Measurements from ENCODE around the gene HOXC10. TPM values are rescaled to one million over a fixed set of nuclear protein-coding genes. Genes with fewer than 3 reads are reported as not detected.

HOXC10 gene
- total RNA-seq, 4 donors from 2014 or later, result 1.3 to 12.4 (median 3.2) TPM; not detected in 1

DNA sequence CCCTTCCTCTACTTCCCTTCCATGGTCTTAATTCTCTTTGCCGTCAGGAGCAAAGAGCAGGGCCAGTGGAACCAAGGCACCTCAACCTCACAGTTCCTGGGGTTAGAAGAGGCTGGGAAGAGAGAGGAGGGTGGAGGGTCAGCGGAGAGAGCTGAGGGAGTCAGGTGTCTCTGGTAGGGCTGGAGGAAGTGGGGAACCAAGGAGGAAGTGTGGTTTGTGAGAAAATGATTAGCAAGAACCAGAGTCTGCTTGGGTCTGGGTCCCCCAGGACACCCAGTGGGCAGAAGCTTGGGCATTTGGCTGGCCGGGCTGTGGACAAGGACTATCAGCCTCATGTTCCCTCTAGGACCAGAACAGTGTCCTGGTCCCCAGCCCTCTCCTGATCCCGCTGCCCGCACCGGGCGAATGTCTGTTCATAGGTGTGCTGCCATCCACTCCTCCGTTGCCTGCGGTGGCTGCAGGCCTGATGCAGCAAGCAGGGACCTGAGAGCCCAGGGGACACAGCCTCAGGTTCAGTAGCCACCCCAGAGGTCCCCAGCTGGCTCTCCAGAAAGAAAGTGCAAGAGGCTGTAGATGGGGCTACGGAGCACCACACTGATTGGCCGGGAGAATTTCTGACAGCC, 27.9 kb upstream of the HOXC10 start:
- no peaks in the 10 kb centered on the region for H3K9me3 ChIP-seq
- H3K4me1 ChIP-seq, result no peaks in the 10 kb centered on the region
- TF ChIP-seq, protein P1, sequence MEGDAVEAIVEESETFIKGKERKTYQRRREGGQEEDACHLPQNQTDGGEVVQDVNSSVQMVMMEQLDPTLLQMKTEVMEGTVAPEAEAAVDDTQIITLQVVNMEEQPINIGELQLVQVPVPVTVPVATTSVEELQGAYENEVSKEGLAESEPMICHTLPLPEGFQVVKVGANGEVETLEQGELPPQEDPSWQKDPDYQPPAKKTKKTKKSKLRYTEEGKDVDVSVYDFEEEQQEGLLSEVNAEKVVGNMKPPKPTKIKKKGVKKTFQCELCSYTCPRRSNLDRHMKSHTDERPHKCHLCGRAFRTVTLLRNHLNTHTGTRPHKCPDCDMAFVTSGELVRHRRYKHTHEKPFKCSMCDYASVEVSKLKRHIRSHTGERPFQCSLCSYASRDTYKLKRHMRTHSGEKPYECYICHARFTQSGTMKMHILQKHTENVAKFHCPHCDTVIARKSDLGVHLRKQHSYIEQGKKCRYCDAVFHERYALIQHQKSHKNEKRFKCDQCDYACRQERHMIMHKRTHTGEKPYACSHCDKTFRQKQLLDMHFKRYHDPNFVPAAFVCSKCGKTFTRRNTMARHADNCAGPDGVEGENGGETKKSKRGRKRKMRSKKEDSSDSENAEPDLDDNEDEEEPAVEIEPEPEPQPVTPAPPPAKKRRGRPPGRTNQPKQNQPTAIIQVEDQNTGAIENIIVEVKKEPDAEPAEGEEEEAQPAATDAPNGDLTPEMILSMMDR (IDR thresholded peaks at IDR 0.05), result no peak
- no peak for TF ChIP-seq POLR2A (IDR thresholded peaks at IDR 0.05)
- H3K4me3 ChIP-seq, result no peak overlapping the region
- no peaks in the 10 kb centered on the region for H3K36me3 ChIP-seq
- peaks cover 35 to 87% of the 10 kb centered on the region in 2 donors for H3K27me3 ChIP-seq
- DNase-seq, result peak in 1 of 2 donors; percentile 10
- H3K27ac ChIP-seq, result no peak overlapping the region
- intact Hi-C loops (cut with DNase I; ENCODE audit: low total_unique reads), result no loop called here

DNA sequence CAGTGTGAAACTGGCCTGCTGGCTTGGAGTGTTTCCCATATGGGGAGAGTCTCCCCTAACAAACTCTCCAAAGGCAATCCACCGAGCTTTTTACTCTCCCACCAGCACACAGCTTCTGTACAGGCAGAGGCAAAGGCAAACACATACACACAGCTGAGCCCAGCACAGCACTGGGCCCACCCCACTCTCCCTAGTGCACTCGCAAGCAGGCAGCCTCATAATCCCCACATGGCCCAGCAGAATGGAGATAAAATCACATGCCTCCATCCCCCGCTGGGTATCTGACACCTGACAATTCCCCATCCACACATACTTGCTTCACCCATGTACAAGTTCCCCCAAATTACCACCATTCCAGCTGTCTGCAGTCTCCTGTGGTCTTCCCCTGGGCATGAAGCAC, 26.8 kb upstream of the HOXC10 start:
- peaks cover 35 to 88% of the 10 kb centered on the region in 2 donors for H3K27me3 ChIP-seq
- no peaks in the 10 kb centered on the region for H3K9me3 ChIP-seq
- intact Hi-C loops (cut with DNase I; ENCODE audit: low total_unique reads), result no loop called here
- no peak overlapping the region for H3K4me3 ChIP-seq
- H3K4me1 ChIP-seq, result no peaks in the 10 kb centered on the region
- no peaks in the 10 kb centered on the region for H3K36me3 ChIP-seq
- H3K27ac ChIP-seq, result no peak overlapping the region
- TF ChIP-seq, protein P1 (IDR thresholded peaks at IDR 0.05), result no peak
- TF ChIP-seq POLR2A (IDR thresholded peaks at IDR 0.05), result no peak
- no peak for DNase-seq

DNA sequence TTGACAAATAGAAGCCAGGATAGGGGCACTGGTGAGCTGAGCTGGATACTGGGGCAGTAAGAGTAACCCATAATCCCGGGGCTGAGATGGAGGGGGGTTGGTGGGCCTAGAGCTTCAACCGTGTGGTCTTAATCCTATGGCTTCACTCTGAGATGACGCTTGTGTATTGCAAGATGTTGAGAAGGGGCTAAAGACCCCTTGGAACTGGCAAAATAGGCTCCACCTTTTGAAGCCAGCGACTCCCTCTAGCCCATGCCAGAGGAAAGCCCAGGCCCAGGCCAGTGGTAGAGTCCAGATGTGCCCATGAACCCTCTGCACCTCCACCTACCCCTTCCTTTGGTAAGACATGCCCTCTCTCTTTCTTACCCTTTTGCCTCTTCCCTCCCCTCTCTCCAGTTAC, 25.6 kb upstream of the HOXC10 start:
- Histone ChIP-seq H3K4me3 (no peak overlapping the region), H3K27me3 (peaks cover 37 to 87% of the 10 kb centered on the region in 2 donors), H3K36me3 (no peaks in the 10 kb centered on the region), H3K9me3 (no peaks in the 10 kb centered on the region), H3K27ac (no peak overlapping the region), H3K4me1 (no peaks in the 10 kb centered on the region)
- TF ChIP-seq POLR2A (IDR thresholded peaks at IDR 0.05), result no peak
- TF ChIP-seq, protein P1 (IDR thresholded peaks at IDR 0.05), result no peak
- intact Hi-C loops (cut with DNase I; ENCODE audit: low total_unique reads), result no loop called here
- no peak for DNase-seq

DNA sequence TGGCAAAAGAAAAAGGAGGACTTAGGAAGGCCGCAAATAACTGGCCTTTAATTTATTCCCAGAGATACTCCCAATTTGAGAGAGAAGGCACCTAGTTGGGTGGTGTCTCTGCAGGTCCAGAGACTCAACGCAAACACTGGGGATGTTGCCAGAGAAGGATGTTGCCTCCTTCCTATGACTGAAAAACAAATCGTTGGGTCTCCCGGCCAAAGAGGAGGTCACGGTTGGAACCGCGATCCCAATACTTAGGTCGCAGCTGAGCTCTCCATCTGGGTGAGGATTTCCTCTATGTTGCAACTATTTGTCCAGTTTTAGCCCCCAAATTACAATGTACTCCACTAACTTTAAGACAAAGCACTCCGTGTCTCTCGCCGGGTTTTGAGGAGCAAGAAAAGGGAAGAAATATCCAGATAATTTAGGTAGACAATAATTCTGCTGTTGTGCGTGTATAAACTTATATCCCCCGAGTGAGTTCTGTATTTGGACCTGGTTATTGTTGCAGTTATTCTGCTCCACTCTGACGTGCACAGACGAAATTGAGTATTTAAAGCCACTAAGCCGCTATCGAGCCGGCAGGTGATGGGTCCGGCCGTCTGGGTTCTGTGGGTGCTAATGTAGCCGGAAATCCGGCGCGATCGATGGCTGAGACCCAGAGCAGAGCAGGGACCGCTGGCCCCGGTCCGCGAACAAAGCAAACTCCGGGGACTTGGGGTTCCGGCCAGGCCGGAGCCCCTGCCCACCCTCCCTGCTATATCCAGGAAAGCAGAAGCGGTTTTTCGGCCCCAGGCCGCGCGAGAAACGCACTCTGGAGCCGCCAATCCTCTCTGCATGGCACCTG, 24.5 kb upstream of the HOXC10 start:
- peaks cover 29 to 90% of the 10 kb centered on the region in 2 donors for H3K27me3 ChIP-seq
- no peak overlapping the region for H3K27ac ChIP-seq

More for the DNA sequence above, 24.5 kb upstream of the HOXC10 start:
- H3K36me3 ChIP-seq, result no peaks in the 10 kb centered on the region
- intact Hi-C loops (cut with DNase I; ENCODE audit: low total_unique reads), result no loop called here
- no peaks in the 10 kb centered on the region for H3K9me3 ChIP-seq
- TF ChIP-seq, protein P1 (IDR thresholded peaks at IDR 0.05), result no peak
- TF ChIP-seq POLR2A (IDR thresholded peaks at IDR 0.05), result no peak
- H3K4me1 ChIP-seq, result no peaks in the 10 kb centered on the region
- peak in 1 of 2 donors; percentile 14 for DNase-seq
- H3K4me3 ChIP-seq, result no peak overlapping the region
